ENCODE data around the gene CCL21.

CCL21 gene

DNA sequence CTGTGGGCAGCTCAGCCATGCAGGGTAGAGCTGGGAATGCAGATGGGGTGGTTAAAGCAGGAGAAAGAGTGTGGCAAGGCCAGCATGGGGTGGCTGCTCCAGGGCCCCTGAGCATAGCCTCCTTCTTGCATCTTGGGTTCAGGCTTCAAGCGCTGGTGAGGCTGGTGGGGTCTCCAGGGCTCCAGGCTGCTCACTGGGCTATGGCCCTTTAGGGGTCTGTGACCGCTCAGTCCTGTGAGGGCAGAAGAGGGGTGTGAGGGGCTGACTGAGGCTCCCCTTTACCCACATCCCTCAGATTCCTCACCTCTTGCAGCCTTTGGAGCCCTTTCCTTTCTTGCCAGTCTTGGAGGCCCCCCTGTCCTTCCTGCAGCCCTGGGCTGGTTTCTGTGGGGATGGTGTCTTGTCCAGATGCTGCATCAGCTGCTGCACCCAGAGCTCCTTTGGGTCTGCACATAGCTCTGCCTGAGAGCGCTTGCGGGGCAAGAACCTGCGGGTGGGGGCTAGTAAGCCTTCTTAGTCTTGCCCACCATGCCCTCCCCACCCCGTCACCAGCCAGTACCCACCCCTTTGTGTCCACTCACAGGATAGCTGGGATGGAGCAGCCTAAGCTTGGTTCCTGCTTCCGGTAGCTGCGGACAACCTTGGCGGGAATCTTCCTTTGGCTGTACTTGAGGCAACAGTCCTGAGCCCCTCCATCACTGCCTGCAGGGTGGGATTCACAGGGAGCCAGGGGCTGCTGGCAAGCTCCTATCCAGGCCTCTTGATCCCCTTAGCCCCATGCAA lies 549 bp downstream of the CCL21 start:
- no peak for DNase-seq (ENCODE audit: extremely low read depth in 1 of 2, low read depth in 1 of 2)

DNA sequence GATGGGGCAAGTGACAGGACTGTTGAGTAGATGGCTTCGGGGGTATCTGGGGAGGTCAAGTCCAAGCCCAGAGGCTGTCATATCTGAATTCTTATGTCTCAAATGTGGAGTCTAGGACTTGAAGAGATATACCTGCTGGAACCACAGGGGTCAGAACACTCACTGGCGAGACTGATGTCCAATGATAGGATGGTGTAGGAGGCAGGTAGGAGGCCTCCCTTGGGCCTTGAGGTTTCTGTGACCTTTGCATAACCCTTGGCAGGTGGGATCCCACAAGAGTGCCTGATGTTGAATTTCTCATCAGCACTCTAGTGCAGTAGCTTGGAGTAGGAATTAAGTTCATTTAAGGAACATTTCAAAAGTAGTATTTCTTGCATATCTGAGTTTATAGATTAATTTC lies 2.8 kb downstream of the CCL21 start:
- no peak for DNase-seq (ENCODE audit: extremely low read depth in 1 of 2, low read depth in 1 of 2)

DNA sequence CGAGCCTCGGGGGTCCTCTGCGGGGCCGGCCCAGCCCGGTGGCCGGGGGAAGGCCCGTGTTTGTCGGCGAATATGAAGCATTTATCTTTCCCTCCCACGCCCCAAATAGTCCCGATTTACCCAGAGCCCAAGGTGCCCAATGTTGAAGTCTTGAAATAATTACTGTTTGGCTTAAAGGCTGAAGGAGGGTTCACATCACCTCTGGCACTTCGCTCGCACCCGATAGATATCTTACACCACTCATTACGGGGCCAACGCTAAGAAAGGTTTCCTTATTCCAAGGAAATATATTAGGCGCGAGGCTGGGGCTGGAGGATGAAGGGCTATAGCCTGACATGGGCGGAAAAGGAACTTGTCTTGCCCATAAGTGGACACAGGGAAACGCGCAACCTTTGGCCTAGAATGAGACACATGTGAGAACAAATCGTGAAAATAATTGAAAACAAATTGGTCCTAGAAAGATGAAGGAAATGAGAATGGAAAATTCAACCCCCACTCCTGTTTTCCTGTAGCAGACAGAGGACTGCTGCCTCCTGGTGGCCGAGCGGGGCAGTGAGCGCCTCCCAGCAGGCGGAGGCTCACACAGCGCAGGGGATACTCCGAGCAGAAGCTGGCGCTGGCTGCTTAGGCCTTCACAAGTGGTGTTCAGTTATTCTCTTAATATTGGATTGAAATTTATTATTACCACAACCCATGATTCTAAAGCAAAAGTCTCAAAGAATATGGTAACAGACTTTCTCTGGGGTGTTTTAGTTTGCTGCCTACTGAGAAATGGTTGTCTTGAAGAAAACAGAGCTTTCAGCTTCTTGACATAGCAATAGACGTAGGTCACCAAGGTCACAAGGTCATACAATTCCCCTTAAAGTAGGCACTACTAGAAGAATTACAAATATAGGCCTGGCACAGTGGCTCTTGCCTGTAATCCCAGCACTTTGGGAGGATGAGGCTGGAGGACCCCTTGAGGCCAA lies 7.9 kb downstream of the CCL21 start:
- peak; percentile 58 to 59 for DNase-seq (ENCODE audit: extremely low read depth in 1 of 2, low read depth in 1 of 2)

DNA sequence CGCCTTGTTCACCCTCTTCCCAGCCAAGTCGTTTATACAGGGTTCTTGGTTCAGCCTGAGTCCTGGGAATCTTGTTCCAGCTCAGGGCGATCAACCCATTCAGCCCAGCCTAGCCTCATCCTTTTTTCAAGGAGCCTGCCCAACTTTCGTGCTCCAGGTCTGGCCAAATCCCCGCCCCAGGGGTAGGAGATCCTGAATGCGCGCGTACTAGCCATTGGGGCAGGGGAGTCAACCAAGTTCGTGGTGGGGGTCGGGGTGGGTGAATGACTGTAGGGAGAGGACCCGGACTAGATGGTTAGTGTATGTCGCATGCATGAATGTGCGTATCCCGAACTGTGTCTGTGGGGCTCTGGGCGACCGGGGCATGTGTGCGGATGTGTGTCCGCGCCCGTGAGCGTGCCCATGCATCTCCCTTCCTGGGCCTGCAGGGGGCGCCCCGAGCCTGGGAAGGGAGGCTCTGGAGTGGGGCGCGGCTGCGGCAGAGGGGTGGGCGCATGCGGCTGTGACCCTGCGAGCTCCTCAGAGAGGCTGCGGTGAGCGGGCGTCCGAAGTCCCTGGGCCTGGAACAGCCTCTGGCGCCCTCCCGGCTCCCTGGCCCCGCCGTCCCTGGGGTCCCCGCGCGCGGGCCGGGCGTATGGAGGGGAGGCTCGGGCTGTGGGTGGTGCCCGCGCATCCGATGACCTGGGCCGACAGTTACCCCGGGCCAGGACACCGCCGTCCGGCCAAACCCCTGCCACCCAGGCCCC lies 8.7 kb downstream of the CCL21 start:
- peak; percentile 56 to 63 for DNase-seq (ENCODE audit: extremely low read depth in 1 of 2, low read depth in 1 of 2)

DNA sequence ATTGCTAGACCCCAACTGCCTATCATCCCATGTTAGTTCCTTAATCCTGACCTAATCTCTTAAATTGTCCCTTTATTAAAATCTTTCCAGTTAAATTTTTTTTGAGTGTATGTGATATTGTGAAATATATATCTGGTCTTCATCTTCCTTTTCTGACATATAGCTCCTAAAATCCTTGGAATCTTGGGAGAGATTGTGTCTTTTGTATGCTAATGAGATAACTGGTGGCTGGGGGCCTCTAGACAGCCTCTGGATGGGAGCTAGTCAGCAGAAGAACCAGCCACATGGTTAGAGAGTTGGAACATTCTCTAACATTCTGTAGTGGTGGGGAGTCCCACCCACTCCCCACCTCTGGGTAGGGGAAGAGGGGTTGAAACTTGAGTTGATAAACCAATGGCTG lies 15.1 kb downstream of the CCL21 start:
- no peak for DNase-seq (ENCODE audit: extremely low read depth in 1 of 2, low read depth in 1 of 2)

DNA sequence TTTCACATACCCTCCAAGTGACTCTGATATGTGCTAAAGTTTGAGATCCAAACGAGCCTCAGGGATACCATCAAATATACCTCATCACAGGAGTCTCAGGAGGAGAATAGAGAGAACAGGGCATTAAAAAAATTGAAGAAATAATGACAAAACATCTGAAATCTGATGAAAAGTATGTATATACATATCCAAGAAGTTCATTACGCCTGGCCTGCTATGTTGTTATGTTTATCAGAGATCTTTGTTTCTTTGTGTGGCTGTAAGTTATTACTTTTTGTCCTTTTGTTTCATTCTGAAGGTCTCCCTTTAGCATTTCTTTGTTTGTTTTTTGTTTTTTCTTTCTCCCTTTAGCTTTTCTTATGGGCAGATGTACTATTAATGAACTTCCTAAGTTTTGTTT lies 16.4 kb downstream of the CCL21 start:
- no peak for DNase-seq (ENCODE audit: extremely low read depth in 1 of 2, low read depth in 1 of 2)

DNA sequence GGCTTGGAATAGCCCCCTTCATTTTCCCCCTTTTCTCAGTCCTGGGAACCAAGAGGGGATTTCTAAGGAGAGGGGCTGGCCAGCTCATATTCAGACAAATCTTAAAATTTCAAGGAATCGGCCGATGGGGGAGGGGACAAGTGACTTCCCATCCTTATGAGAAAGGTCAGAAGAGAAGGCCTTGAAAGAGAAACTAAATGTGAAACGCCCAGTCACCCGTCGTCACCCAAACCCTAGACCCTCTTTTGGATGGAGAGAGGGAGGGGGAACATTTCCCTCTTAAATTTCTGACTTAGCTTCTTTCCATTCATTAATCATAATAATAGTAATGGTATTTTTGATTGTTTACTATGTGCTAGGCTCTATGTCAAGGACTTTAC lies 18.0 kb downstream of the CCL21 start:
- no peak for DNase-seq (ENCODE audit: extremely low read depth in 1 of 2, low read depth in 1 of 2)

DNA sequence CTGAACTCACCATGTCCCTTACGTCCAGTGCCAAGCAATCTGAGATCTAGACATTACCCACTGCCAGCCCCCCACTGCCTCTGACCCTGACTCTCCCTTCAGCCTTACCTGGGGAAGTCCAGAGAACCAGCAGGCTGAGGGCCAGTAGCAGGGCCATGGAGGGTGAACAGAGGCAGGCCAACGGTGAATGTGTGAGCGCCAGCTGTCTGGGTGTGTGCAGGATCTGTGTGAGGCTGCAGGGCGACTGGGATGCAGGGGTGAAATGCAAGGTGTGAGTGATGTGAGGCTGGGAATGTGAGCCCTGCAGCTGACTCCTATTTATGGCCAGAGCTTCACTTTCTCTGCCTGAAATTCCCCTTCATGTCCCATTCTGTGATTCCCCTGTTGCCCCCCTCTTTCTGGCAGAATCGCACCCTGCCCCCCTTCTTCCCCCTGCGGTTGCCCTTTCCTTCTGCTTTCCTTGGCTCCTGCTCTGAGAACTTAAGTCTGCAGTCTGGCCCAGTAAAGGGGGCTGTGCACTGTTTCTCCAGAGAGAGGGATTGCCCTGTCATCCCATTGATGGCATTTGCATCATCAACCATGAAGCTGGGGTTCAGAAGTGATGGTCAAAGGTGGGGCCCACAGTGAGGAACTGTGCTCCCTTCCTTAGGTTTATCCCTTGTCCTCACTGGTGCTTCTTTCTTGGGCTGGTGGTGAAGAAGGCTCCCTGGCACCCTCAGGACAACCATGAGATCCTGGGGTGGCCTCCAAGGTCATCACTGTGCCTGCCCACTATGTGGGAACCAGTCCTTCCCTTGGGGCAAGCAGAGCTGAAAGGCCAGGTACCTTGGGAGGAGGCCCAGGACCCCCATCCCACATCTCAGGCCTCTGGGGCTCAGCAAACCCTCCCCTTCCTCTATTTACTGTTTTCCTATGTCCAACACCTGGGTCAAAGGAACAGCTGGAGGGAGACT lies 18.7 kb downstream of the CCL21 start, which contains the start of gene CCL19:
Gene CCL19 (minus strand): TSS at position 294 of the 953 bp plus-strand sequence. CDS start 137 bp downstream, at position 157.
- DNase-seq (ENCODE audit: extremely low read depth in 1 of 2, low read depth in 1 of 2) = no peak

DNA sequence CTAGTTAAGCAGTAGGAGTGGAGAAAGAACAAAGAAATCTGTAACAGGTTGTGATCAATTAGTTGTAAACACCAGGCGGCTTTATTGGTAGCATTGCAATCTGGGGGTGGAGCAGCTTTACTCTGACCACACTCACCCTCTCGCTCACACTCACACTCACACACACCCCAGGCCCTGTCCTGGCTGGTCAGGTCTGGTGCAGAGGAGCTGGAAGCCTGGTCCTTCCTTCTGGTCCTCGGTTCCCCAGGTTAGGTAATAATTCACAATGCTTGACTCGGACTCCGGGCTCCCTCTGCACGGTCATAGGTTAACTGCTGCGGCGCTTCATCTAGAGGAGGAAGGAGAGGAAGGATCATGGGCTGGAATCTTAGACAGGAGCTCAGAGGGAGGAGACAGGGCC lies 20.4 kb downstream of the CCL21 start:
- no peak for DNase-seq (ENCODE audit: extremely low read depth in 1 of 2, low read depth in 1 of 2)

DNA sequence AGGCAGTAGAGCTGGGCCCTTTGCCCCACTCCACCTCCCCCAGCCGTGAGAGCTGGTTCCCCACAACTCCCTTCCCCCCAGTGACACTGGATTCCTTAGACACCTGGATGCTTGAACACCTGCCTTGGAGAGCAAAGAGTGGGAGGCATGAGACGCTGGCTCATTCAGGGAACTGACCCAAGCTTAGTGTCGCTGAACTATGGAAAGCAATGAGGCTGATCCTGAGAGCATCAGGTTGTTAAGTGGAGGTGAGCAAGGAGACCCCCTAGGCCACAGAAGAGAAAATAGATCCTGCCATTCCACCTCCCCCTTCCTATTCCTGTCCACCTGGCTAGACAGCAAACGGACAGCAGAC lies 20.8 kb downstream of the CCL21 start:
- no peak for DNase-seq (ENCODE audit: extremely low read depth in 1 of 2, low read depth in 1 of 2)

DNA sequence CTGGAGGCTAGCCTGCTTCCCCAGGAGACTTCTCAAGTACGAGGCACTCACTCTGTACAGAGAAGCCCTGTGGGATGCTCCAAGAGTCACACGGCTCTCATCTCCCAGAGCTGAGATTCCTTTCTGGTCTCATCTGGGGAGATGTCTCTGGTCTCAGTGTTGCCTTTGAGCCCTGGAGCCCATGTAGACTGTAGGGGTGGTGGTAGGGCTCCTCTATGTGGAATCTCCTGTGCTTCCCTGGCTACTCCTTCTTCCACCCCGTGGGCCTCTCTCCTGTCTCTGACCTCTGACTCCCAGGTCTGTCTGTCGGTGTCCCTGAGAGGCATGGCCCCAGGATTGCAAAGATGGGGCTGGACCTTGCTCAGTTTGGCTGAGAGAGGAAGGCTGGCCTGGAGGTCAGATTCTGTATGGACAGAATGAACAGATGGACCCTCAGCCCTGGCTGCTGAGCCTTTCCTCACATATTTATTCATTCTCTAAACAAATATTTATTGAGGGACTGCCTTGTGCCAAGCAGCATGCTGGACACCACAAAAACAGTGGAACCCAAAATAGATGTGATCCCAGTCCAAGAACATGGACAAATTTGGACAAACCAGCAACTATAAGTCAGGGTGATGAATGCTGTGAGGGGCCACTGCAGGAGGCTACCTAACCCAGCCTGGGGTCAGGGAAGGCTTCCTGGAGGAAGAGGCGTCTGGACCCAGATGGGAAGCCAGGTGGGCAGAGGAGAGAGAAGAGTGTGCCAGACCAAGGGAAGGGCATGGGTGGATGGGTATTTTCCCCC lies 21.4 kb downstream of the CCL21 start:
- DNase-seq (ENCODE audit: extremely low read depth in 1 of 2, low read depth in 1 of 2) = no peak

DNA sequence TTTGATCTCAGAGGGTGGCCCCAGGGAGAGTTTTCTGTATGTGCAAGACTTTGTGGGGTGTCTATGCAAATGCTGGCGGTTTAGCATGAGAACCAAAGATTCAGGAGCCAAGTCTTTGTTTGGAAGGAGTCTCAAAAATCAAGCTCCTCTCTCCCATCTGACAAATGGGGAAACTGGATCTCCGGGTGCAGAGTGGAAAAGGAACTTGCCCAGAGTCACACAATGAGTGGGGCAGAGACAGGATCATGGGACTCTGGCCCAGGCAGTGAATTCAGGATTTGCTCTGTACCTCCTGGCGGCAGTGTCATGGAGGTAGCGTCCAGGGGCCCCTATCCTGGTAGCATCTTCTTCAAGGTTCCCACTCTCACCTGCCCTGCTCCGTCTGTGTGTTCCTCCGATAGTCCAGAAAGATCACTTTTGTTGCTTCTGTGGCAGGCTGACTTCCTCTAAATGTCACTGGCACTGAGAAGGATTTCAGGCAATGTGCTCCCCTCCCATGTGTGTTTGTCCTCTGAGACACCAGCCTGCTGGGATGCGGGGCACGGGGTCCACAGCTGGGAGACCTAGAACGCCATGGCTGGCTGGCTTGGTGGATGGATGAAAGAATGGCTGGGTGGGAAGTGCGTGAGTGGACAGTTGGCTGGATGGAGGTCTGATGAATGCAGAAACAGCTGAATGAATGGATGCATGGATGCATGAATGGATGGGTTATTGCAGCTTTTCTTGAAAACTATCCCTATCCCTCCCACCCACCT lies 22.5 kb downstream of the CCL21 start:
- no peak for DNase-seq (ENCODE audit: extremely low read depth in 1 of 2, low read depth in 1 of 2)

DNA sequence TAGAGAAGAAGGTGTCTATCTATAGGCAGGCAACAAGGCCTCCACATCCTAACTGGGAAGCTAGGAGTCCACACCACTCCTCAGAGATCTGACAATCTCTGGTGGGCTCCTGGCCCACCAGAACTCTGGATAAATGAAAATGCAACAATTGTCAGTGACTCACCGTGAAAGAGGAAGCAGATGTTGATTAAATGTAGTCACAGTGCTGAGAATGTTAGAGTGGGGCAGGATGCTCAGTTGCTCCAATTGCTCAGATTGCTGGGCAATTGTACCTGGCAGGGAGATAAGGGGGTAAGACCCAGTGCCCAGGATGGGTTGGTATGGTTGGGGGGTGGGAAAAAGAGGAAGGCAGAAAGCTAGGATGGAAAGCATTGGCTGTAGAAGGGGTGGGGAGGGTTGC lies 23.2 kb downstream of the CCL21 start:
- DNase-seq (ENCODE audit: extremely low read depth in 1 of 2, low read depth in 1 of 2) = no peak

DNA sequence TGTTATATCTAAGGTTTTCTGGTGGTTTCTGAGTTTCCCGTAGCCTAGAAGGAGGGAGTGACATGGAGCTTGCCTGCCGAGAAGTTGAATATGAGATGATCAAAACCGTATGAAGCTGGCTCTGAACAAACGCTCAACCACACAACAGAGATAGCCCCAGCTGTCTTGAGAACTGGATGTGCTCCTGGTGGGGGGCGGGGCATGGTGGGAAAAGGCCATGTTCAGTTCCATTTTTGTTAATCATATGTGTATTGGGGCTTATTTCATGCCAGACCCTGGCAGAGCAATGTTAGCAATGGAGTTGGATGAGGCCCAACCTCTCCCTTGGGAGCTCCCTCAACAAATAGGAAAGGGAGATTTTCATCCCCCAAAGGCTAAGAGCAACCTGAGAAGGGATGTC lies 23.7 kb downstream of the CCL21 start:
- no peak for DNase-seq (ENCODE audit: extremely low read depth in 1 of 2, low read depth in 1 of 2)

DNA sequence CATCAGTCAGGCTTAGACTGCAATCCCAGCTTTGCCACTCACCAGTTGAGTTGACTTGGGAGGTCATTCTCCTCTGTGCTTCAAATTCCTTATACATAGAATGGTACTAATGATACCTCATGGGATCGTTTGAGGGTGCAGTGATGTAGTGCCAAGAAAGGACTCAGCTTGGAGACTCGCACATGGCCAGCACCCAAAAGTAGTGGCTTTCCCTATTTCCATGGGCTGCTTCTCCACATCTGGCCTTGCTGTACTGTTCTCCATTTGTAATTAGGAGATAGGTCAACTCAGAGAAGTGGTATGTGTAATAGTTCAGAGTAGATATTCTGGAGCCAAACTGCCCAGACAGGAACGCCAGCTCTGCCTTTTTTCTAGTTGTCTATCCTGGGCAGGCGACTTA lies 24.3 kb downstream of the CCL21 start:
- no peak for DNase-seq (ENCODE audit: extremely low read depth in 1 of 2, low read depth in 1 of 2)

DNA sequence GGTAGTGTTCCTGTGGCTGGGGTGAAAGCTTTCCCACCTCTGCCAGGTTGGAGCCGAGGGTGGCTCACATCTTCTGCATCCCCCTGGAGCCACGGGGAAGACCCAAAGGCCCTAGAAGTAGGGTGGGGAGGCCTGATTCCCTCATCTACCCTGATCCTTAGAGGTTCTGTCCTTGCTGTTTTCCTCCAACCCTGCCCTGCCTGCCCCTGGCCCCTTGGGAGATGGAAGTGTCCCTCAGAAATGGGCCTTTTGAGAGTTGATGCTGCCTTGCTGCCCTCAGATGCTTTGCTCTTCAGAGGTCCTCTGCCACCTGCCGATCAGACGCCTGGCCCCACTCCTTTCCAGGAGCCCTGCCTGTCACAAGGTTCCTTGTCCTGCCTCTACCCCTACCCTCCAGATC lies 25.1 kb downstream of the CCL21 start:
- no peak for DNase-seq (ENCODE audit: extremely low read depth in 1 of 2, low read depth in 1 of 2)

DNA sequence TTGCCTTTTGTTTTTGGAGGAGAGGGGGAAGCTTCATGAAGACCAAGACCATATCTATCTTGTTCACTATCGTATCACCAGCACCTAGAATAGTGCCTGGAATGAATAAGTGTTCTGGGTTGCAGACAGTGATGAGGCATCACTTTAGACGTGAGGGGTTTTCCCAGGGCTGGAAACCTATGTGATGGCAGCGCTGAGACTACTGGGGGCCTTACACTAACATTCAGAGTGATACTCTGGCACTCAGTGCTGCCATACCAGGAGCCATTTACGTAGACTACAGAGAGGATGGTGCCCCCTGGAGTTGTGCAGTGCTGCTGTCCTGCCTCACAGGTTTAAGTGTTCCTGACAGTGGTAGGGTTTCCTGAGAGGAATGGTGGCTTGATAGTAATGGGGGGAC lies 25.8 kb downstream of the CCL21 start:
- peak in 1 of 2 donors; percentile 29 for DNase-seq (ENCODE audit: extremely low read depth in 1 of 2, low read depth in 1 of 2)

DNA sequence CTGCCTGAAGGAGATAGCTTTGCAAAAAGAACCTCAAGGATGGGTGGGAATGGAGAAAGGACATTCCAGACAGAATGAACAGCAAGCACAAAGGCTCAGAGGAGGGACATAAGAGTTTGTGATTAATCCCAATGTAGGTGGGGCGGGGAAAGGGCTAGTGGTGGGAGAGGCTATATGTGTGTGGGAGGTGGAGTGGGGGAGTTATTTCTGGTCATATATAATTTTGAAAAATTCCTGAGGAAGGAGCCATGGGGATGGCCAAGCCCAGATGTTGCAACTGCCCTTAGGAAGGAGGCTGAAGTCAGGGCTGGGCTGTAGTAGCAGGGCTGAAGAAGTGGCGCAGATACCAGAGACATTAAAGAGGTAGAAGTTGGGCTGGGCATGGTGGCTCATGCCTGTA lies 34.1 kb downstream of the CCL21 start:
- DNase-seq (ENCODE audit: extremely low read depth in 1 of 2, low read depth in 1 of 2) = no peak

All from stimulated activated CD8-positive, alpha-beta memory T cell treated with anti-CD3 and anti-CD28 coated beads, Interleukin-7, amount 100 ng/mL, for 48 hours (primary cell).